Measurements from ENCODE around the gene MACROH2A2.
"Not testable (repeated sequence)": the region's sequence is repeated elsewhere in the genome, so short reads cannot be mapped to it uniquely, and the experiment has no call there.

Gene MACROH2A2

GRCh38 chr10:70101068-70101562 lies 48.5 kb downstream of the MACROH2A2 start:
- not testable (repeated sequence) for DNase-seq (ENCODE audit: low read depth in 2 of 2)

DNA sequence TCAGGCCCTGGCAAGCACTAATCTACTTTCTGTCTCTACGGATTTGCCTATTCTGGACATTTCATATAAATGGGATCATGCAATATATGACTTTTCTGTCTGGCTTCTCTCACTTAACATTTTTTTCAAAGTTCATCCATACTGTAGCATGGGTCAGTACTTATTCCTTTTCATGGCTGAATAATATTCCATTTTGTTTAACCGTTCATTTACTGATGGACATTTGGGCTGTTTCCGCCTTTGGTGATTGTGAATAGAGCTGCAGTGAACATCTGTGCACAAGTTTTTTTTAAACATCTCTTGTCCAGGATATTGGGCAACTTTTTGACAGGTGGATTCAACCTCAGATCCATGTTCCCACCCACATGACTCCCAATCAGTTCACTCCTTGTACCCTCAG lies 49.0 kb downstream of the MACROH2A2 start:
- DNase-seq (ENCODE audit: low read depth in 2 of 2) = no peak

DNA sequence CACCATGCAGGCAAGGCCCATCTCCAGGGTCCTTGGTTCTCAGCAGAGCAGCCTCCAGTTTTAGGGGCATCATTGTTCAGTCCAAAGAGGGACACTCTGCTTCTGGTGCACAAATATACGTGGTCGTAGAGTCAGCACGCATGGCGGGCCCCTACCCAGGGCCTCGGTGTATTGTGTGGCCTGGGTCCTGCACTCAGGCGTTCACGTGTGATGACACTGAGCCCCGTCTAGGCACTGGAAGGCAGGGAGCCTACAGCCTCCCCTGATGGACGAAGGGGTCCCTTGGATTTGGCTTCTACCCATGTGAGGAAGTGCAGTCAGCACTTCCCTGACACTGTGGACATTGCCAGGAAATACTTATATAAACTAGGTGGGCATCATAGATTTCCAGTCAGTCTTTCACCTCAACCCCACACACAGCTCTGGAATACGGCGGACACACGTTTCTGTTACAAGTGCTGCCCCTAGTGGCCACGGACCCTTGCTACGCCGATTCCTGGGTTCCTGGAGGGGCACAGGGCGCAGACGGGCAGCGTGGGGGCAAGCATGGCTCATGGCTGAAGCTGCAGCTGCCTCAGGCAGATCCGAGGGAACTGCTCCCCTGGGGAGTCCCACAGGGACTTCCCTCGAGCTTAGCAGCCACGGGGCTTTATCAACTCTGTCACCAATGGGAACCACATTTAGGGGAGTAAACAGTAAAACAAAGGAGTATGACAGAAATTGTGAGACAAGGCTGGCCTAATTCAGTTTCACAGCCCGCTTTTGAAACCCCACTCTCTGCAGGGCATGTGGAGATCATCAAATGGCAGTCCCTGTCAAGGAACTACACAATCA lies 54.5 kb downstream of the MACROH2A2 start:
- DNase-seq (ENCODE audit: low read depth in 2 of 2) = no peak

- DNase-seq (ENCODE audit: low read depth in 2 of 2) = no peak
These were observed 56.6 kb downstream of the MACROH2A2 start for GRCh38 chr10:70109064-70109729.

DNA sequence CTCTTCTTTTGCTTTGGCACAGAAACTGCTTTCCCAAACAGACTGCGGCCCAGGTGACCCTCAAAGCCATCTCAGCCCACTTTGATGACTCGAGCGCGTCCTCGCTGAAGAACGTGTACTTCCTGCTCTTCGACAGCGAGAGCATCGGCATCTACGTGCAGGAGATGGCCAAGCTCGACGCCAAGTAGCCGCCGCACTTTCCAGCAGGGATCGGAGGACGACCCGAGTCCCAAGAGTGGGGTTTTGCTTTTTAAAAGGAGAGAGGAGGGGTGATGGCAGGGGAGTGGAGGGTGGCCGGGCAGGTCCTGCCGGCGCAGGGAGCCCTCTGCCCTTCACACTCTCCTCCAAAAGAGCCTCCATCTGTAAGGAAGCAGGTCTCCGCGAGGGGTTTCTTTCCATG lies 58.9 kb downstream of the MACROH2A2 start:
- DNase-seq (ENCODE audit: low read depth in 2 of 2) = no peak

GRCh38 chr10:70112071-70112470 lies 59.4 kb downstream of the MACROH2A2 start:
- no peak for DNase-seq (ENCODE audit: low read depth in 2 of 2)

DNA sequence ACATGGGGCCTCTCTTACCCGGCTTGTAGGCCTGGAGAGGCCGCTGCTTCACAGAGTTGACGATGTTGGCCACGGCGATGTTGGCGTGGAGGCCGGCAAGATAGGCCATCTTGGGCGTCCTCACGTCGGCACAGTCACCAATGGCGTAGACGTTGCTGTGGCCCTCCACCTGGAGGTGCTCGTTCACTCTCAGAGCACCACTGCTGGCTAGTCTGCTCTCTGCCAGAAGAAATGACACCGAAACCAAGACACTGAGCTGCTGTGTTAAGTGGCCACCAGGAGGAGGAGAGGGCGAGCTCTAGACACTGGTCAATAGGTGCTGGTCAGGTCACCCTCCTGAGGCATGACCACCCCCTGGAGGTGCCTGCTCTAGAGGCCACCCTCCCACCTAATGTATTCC lies 62.3 kb downstream of the MACROH2A2 start:
- no peak for DNase-seq (ENCODE audit: low read depth in 2 of 2)

DNA sequence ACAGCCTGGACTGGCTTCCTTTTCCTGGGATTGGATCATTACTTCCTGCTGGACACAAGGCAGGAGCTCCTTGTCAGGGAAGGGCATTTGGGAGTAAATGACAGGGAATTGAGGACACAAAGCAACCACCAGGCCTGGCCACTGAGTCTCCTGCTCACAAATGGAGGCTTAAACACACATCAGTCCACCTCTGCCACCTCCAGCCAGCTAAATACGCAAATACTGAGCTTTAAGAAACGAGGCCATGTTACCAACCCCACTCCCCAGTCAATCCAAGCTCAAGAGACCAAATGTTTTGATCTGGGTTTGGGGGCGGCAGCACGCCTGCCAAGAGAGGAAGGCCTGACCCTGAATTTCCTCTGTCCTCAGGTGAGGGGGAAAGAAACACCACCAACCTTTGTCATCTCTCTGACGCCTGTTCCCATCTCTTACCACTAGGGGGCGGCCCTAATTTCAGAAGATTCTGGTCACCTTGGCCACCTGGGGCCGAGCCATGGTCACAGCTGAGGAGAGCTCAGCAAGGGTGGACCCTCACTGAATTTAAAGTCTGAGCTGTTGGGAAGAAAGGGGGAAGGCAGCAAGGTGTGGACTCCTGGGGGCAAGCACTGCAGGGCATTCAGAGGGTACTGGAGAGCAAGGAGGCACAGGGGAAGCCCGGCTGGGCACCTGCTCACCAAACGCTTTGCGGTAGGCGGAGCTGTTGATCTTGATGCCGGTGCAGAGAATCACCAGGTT lies 63.5 kb downstream of the MACROH2A2 start:
- DNase-seq (ENCODE audit: low read depth in 2 of 2) = no peak

GRCh38 chr10:70117646-70118045 lies 65.0 kb downstream of the MACROH2A2 start:
- no peak for DNase-seq (ENCODE audit: low read depth in 2 of 2)

DNA sequence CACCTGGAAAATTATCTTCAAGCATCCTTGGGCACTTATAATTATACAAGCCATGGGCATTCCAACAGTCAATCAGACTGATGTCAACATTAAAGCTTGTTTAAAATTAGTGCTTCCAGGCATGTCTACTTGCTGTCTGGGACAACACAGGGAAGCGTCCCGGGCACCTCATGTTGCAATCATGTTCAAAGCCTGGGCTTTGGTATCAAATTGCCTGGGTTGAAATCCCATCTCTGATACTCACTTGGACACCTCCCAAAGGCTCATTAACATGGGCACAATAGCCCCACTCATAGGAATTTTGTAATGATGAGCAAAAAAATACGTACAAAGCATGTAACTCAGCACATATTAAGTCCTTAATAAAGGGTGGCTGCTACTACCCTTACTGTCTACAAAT lies 65.5 kb downstream of the MACROH2A2 start:
- no peak for DNase-seq (ENCODE audit: low read depth in 2 of 2)

DNA sequence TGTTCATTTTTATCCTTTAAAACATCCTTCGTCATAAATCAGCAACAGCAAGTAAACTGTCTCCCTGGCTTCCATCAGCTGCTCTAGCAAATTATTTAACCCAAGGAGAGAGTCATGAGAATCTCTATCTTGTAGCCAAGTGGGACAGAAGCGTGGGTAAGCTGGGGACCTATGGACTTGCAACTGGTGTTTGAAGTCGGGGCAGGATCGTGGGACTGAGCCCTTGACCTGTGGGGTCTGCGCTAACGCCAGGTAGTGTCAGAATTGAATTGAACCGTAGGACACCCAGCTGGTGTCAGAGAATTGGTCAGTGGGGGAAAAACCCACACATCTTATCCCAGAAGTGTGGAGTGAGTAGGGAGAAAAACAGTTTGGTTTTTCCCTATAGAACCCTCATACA lies 66.6 kb downstream of the MACROH2A2 start:
- no peak for DNase-seq (ENCODE audit: low read depth in 2 of 2)

GRCh38 chr10:70119623-70120022 lies 67.0 kb downstream of the MACROH2A2 start:
- DNase-seq (ENCODE audit: low read depth in 2 of 2) = no peak

DNA sequence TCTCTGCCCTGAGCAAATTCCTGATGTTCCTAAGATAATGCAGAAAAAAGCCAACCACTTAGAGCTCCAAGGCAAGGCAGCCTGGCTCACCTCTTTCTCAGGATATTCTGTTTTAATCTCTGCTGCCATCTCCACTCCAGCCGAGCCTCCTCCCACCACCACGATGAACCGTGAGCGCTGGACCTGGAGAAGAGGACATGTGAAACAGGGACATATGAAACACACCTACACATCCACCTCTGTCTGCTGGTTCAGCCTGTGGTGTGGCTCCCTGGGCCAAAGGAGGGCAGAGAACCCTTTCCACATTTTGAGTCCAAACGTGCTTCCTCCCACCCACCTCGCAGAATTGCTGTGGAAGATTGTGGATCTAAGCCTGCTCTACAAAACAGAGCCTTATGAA lies 67.8 kb downstream of the MACROH2A2 start:
- DNase-seq (ENCODE audit: low read depth in 2 of 2) = no peak

DNA sequence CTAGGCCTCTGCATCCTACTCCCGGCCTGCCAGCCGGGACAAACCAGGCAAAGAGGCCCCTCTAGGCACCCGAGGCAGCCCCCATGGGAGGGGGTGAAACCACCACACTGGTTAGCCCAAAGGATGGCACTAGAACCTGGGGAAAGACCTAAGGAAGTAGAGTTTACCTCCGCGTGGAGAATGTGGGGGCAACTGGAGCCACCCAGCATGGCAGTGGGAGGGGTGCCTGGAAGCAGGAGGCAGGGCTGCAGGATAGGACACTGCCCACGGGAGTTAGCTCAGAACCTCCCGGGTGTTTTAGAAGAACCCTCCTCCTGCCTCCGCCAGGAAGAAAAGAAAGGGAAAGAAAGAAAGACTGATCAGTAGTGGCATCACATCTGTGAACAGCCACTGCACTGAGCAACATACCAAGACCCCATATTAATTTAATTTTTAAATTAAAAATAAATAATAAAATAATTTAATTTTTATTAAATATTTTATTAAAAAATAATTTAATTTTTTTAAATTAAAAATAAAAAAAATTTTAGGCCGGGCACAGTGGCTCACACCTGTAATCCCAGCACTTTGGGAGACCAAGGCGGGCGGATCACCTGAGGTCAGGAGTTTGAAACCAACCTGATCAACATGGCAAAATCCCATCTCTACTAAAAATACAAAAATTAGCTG lies 68.8 kb downstream of the MACROH2A2 start:
- no peak for DNase-seq (ENCODE audit: low read depth in 2 of 2)

DNA sequence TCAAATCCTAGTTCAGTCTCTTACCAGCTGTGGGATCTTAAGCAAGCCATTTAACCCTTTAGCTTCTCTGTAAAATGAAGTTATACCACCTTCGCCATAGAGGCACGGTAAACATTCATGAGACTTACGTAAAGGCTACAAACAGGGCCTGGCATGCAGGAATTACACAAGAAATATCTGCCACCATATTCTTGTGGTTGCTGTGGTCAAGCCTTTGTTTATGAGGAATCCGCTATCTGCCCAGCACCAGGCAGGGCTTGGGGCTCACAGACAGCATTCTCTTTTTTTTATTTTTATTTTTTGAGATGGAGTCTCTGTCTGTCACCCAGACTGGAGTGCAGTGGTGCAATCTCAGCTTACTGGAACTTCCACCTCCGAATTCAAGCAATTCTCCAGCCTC lies 70.1 kb downstream of the MACROH2A2 start:
- no peak for DNase-seq (ENCODE audit: low read depth in 2 of 2)

- not testable (repeated sequence) for DNase-seq (ENCODE audit: low read depth in 2 of 2)
These were observed 70.5 kb downstream of the MACROH2A2 start for GRCh38 chr10:70123166-70123565.

DNA sequence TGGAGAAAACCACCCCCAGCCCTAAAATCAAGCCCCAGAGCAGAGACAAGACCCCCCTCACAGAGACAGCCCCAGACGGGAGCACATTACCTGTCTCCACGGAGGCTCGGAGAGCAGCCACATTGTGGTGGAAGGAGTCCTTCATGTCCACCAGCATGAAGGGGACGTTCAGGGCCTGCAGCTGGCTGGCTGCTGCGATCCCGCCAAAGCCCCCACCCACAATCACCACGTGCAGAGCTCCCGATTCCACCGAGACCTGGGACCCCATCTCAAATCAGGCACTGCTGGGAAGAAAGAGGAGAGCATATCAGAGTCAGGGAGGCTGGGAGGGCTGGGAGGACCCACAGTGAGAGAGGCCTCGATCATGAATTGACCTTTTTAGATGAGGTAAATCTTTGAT lies 71.2 kb downstream of the MACROH2A2 start:
- DNase-seq (ENCODE audit: low read depth in 2 of 2) = no peak

DNA sequence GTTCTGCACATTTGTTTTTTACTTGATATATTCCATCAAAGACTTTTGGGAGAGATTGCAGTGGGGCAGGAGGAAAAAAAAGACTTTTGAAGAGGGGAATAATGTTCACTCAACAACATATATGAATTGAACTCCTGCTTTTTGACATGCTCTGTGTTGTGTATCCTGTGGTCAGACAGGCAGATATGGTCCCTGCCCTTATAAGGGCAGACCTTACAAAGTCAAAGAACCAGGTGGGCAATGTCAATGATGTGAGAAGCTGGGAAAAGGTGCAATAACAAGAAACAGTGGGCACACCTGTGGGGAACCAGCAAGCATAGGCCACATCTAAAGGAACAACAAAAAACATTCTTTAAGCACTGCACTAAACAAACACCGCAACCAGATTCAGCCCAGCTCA lies 71.8 kb downstream of the MACROH2A2 start:
- no peak for DNase-seq (ENCODE audit: low read depth in 2 of 2)

GRCh38 chr10:70124918-70125317 lies 72.3 kb downstream of the MACROH2A2 start:
- DNase-seq (ENCODE audit: low read depth in 2 of 2) = no peak

GRCh38 chr10:70125918-70126552 lies 73.4 kb downstream of the MACROH2A2 start:
- no peak for DNase-seq (ENCODE audit: low read depth in 2 of 2)

GRCh38 chr10:70126700-70127395 lies 74.2 kb downstream of the MACROH2A2 start:
- no peak for DNase-seq (ENCODE audit: low read depth in 2 of 2)
